SU-DHL-6 (cell line): ENCODE results near the gene ABCG1.

Experiments
- H2AFZ ChIP-seq: fragments of 200-600 bp; sonication (generic); 2 replicates; pipeline ENCODE4 v1.6.1; 2014; ENCODE audit warnings: low read depth, mild to moderate bottlenecking, moderate library complexity, mixed read lengths, antibody characterized with exemption, low read length; ENCODE audit not compliant: severe bottlenecking
- H3F3A ChIP-seq: fragments of 200-600 bp; shearing (Covaris generic); 2 replicates; pipeline ENCODE4 v1.6.0; 2016; ENCODE audit warnings: antibody characterized with exemption, mild to moderate bottlenecking; ENCODE audit not compliant: insufficient read depth
- H3K27ac ChIP-seq: fragments of 200-600 bp; sonication (generic); 2 replicates; pipeline ENCODE4 v1.5.1; 2016; ENCODE audit warnings: low read depth, mild to moderate bottlenecking, low read length, moderate library complexity, mixed read lengths
- H3K27me3 ChIP-seq: fragments of 200-600 bp; sonication (generic), shearing (Covaris generic); 2 replicates; pipeline ENCODE4 v1.6.0; 2014; ENCODE audit warnings: mild to moderate bottlenecking, low read length
- H3K36me3 ChIP-seq: fragments of 200-600 bp; sonication (generic); 2 replicates; pipeline ENCODE4 v1.6.1; 2014; ENCODE audit warnings: mild to moderate bottlenecking, low read length, mixed read lengths
- H3K4me2 ChIP-seq: fragments of 300-600, 200-600 bp; shearing (Covaris generic), sonication (generic); 2 replicates; pipeline ENCODE4 v1.6.0; 2014; ENCODE audit warnings: low read length, low read depth, mild to moderate bottlenecking; ENCODE audit not compliant: poor library complexity, severe bottlenecking
- H3K4me3 ChIP-seq: fragments of 200-600 bp; sonication (generic); 2 replicates; pipeline ENCODE4 v1.5.1; 2014; ENCODE audit warnings: antibody characterized with exemption, low read length, mild to moderate bottlenecking, mixed read lengths; ENCODE audit not compliant: insufficient read depth, poor library complexity, severe bottlenecking
- H3K79me2 ChIP-seq: fragments of 200-600 bp; sonication (generic); 2 replicates; pipeline ENCODE4 v1.6.1; 2014; ENCODE audit warnings: mild to moderate bottlenecking, low read length, moderate library complexity; ENCODE audit not compliant: insufficient read depth
- H3K9ac ChIP-seq: fragments of 200-600 bp; sonication (generic); 2 replicates; pipeline ENCODE4 v1.7.0; 2014; ENCODE audit warnings: mild to moderate bottlenecking, low read length
- H3K9me2 ChIP-seq: fragments of 200-600 bp; sonication (generic); replicated peaks from 2 replicates; pipeline ENCODE4 v1.6.1; 2014; ENCODE audit warnings: low read length; ENCODE audit not compliant: insufficient read depth
- H3K9me3 ChIP-seq: fragments of 200-600 bp; sonication (generic); 2 replicates; pipeline ENCODE4 v1.6.1; 2014; ENCODE audit warnings: low read length, mixed read lengths; ENCODE audit not compliant: insufficient read depth
- H4K20me1 ChIP-seq: fragments of 200-600 bp; sonication (generic); 2 replicates; pipeline ENCODE4 v1.6.1; 2014; ENCODE audit warnings: low read depth, mild to moderate bottlenecking, antibody characterized with exemption, low read length, moderate library complexity, mixed read lengths
- EZH2phosphoT487 ChIP-seq: fragments of 200-600 bp; sonication (generic), shearing (Covaris generic); conservative IDR thresholded peaks from 2 replicates; pipeline ENCODE4 v1.6.1; 2018; ENCODE audit warnings: mild to moderate bottlenecking, antibody characterized with exemption, low read length, moderate library complexity, mixed read lengths
- TF ChIP-seq, protein P1 (sequence below): fragments of 200-600 bp; sonication (generic); IDR thresholded peaks from one replicate; pipeline ENCODE4 v1.5.1; 2017; ENCODE audit warnings: antibody characterized with exemption, mild to moderate bottlenecking, low read length, moderate library complexity; ENCODE audit not compliant: insufficient read depth, poor library complexity, severe bottlenecking

ABCG1 gene

DNA sequence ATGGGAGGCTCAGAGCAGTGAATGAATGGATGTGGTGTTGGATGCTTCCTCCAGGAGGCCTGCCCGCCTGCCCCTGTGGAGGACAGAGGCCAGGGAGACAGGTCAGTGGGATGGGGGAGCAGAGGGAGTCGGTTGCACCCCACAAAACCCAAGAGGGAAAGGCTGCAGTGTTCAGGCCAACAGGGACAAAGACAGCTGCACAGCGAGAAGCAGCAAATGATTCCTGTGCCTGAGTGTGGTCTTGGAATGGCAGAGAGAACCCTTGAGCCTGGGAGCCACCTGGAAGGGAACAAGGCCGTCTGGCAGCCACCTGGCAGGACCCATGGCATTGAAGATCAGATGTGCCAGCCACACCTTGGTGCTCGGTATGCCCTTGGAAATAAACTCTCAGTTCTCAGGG lies 88.2 kb downstream of the ABCG1 start:
- Histone ChIP-seq H3K79me2 (no peaks in the 10 kb centered on the region), H3K9me3 (no peaks in the 10 kb centered on the region), H3K9ac (no peak overlapping the region), H3K4me3 (no peak overlapping the region), H3F3A (no peaks in the 10 kb centered on the region), H3K4me2 (no peak overlapping the region), H3K9me2 (no peaks in the 10 kb centered on the region), H2AFZ (no peak overlapping the region), H4K20me1 (no peaks in the 10 kb centered on the region), H3K36me3 (no peaks in the 10 kb centered on the region), H3K27me3 (no peaks in the 10 kb centered on the region), H3K27ac (no peak overlapping the region)
- no peak for TF ChIP-seq EZH2phosphoT487
- TF ChIP-seq, protein P1, sequence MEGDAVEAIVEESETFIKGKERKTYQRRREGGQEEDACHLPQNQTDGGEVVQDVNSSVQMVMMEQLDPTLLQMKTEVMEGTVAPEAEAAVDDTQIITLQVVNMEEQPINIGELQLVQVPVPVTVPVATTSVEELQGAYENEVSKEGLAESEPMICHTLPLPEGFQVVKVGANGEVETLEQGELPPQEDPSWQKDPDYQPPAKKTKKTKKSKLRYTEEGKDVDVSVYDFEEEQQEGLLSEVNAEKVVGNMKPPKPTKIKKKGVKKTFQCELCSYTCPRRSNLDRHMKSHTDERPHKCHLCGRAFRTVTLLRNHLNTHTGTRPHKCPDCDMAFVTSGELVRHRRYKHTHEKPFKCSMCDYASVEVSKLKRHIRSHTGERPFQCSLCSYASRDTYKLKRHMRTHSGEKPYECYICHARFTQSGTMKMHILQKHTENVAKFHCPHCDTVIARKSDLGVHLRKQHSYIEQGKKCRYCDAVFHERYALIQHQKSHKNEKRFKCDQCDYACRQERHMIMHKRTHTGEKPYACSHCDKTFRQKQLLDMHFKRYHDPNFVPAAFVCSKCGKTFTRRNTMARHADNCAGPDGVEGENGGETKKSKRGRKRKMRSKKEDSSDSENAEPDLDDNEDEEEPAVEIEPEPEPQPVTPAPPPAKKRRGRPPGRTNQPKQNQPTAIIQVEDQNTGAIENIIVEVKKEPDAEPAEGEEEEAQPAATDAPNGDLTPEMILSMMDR, result no peak

- H3K36me3 ChIP-seq, result no peaks in the 10 kb centered on the region
- no peaks in the 10 kb centered on the region for H3K9me2 ChIP-seq
- H3K79me2 ChIP-seq, result no peaks in the 10 kb centered on the region
- no peak overlapping the region for H2AFZ ChIP-seq
- no peaks in the 10 kb centered on the region for H3F3A ChIP-seq
- H3K9ac ChIP-seq, result no peak overlapping the region
- H3K9me3 ChIP-seq, result no peaks in the 10 kb centered on the region
- no peak for TF ChIP-seq EZH2phosphoT487
- TF ChIP-seq, protein P1, result no peak
- H3K27ac ChIP-seq, result no peak overlapping the region
- no peak overlapping the region for H3K4me3 ChIP-seq
- H3K27me3 ChIP-seq, result no peaks in the 10 kb centered on the region
- H3K4me2 ChIP-seq, result no peak overlapping the region
- H4K20me1 ChIP-seq, result no peaks in the 10 kb centered on the region
Measured at GRCh38 chr21:42308161-42308913, 89.4 kb downstream of the ABCG1 start.

GRCh38 chr21:42308914-42309752 lies 90.2 kb downstream of the ABCG1 start:
- Histone ChIP-seq H3F3A (no peaks in the 10 kb centered on the region), H3K4me2 (no peak overlapping the region), H3K9me2 (no peaks in the 10 kb centered on the region), H3K4me3 (no peak overlapping the region), H3K9ac (no peak overlapping the region), H3K27ac (no peak overlapping the region), H3K9me3 (no peaks in the 10 kb centered on the region), H3K27me3 (no peaks in the 10 kb centered on the region), H3K79me2 (no peaks in the 10 kb centered on the region), H4K20me1 (no peaks in the 10 kb centered on the region), H2AFZ (no peak overlapping the region), H3K36me3 (no peaks in the 10 kb centered on the region)
- TF ChIP-seq, protein P1, result no peak
- TF ChIP-seq EZH2phosphoT487, result no peak
